SK-N-SH treated with all-trans-retinoic acid at 6 μM for 48 hours (cell line): ENCODE results near the gene SLC24A4.

Experiments
- ATAC-seq: fragments of 200-7000 bp; cut with Tn5 transposase; 3 replicates; pipeline ENCODE4 v1.9.1; 2020; ENCODE audit warnings: mild to moderate bottlenecking, moderate library complexity
- ARNTL ChIP-seq: fragments of 450-650 bp; formaldehyde crosslinking; IDR thresholded peaks from 2 replicates; pipeline ENCODE4 v1.5.0; 2020; ENCODE audit warnings: low read depth, mild to moderate bottlenecking, moderate library complexity, borderline replicate concordance
- BACH2 ChIP-seq: fragments of 250-450 bp; sonication (Bioruptor Pico); IDR thresholded peaks from 2 replicates; pipeline ENCODE4 v1.9.0; 2021; ENCODE audit warnings: mild to moderate bottlenecking, borderline replicate concordance
- CREB5 ChIP-seq: fragments of 250-450 bp; sonication (Bioruptor Pico); IDR thresholded peaks from 2 replicates; pipeline ENCODE4 v1.5.1; 2020; ENCODE audit warnings: low read depth, mild to moderate bottlenecking, moderate library complexity
- CSDC2 ChIP-seq: fragments of 250-450 bp; sonication (Bioruptor Pico); IDR thresholded peaks from 2 replicates; pipeline ENCODE4 v1.5.0; 2020; ENCODE audit warnings: mild to moderate bottlenecking, moderate library complexity
- ESRRG ChIP-seq: fragments of 250-450 bp; sonication (Bioruptor Pico); IDR thresholded peaks from 2 replicates; pipeline ENCODE4 v1.6.1; 2021; ENCODE audit warnings: mild to moderate bottlenecking
- GLIS3 ChIP-seq: fragments of 250-450 bp; sonication (Bioruptor Pico); IDR thresholded peaks from 2 replicates; pipeline ENCODE4 v1.5.0; 2020; ENCODE audit warnings: mild to moderate bottlenecking, moderate library complexity
- ISL1 ChIP-seq: fragments of 250-450 bp; sonication (Bioruptor Pico); IDR thresholded peaks from 2 replicates; pipeline ENCODE4 v2.1.2; 2022; ENCODE audit warnings: mild to moderate bottlenecking, moderate library complexity
- OSR1 ChIP-seq: fragments of 250-450 bp; sonication (Bioruptor Pico); IDR thresholded peaks from 2 replicates; pipeline ENCODE4 v1.8.0; 2022; ENCODE audit warnings: moderate library complexity, mild to moderate bottlenecking, inconsistent platforms
- PATZ1 ChIP-seq: fragments of 250-450 bp; sonication (Bioruptor Pico); IDR thresholded peaks from 2 replicates; pipeline ENCODE4 v1.8.0; 2020; ENCODE audit warnings: mild to moderate bottlenecking, moderate library complexity, borderline replicate concordance
- POU6F1 ChIP-seq: fragments of 250-450 bp; sonication (Bioruptor Pico); IDR thresholded peaks from 2 replicates; pipeline ENCODE4 v1.8.0; 2021; ENCODE audit warnings: low read depth, mild to moderate bottlenecking, moderate library complexity, borderline replicate concordance
- PPARA ChIP-seq: fragments of 250-450 bp; sonication (Bioruptor Pico); IDR thresholded peaks from 2 replicates; pipeline ENCODE4 v1.5.0; 2020; ENCODE audit warnings: mild to moderate bottlenecking, borderline replicate concordance
- RARB ChIP-seq: fragments of 250-450 bp; sonication (Bioruptor Pico); IDR thresholded peaks from 2 replicates; pipeline ENCODE4 v1.8.0; 2021; ENCODE audit warnings: mild to moderate bottlenecking, moderate library complexity
- SNAI2 ChIP-seq: fragments of 250-450 bp; sonication (Bioruptor Pico); IDR thresholded peaks from 2 replicates; pipeline ENCODE4 v1.5.0; 2020; ENCODE audit warnings: mild to moderate bottlenecking, moderate library complexity
- TCF4 ChIP-seq: fragments of 250-450 bp; sonication (Bioruptor Pico); IDR thresholded peaks from 2 replicates; pipeline ENCODE4 v1.8.0; 2021; ENCODE audit warnings: mild to moderate bottlenecking, moderate library complexity, borderline replicate concordance
- TOX ChIP-seq: fragments of 250-450 bp; sonication (Bioruptor Pico); IDR thresholded peaks from 2 replicates; pipeline ENCODE4 v1.8.0; 2021; ENCODE audit warnings: mild to moderate bottlenecking, moderate library complexity, borderline replicate concordance
- ZC3H10 ChIP-seq: fragments of 250-450 bp; sonication (Bioruptor Pico); IDR thresholded peaks from 2 replicates; pipeline ENCODE4 v1.5.1; 2021; ENCODE audit warnings: mild to moderate bottlenecking, moderate library complexity
- ZFP3 ChIP-seq: fragments of 250-450 bp; sonication (Bioruptor Pico); IDR thresholded peaks from 2 replicates; pipeline ENCODE4 v1.5.0; 2020; ENCODE audit warnings: mild to moderate bottlenecking, moderate library complexity
- ZFP30 ChIP-seq: fragments of 450-650 bp; formaldehyde crosslinking; IDR thresholded peaks from 2 replicates; pipeline ENCODE4 v1.5.0; 2022; ENCODE audit warnings: mild to moderate bottlenecking, moderate library complexity
- ZNF565 ChIP-seq: fragments of 450-650 bp; formaldehyde crosslinking; conservative IDR thresholded peaks from 2 replicates; pipeline ENCODE4 v1.5.0; 2020; ENCODE audit warnings: low read depth, mild to moderate bottlenecking, moderate library complexity
- ZNF70 ChIP-seq: fragments of 450-650 bp; formaldehyde crosslinking; IDR thresholded peaks from 2 replicates; pipeline ENCODE4 v1.5.0; 2020; ENCODE audit warnings: mild to moderate bottlenecking, moderate library complexity
- ZNF8 ChIP-seq: fragments of 450-650 bp; formaldehyde crosslinking; IDR thresholded peaks from 2 replicates; pipeline ENCODE4 v1.5.0; 2020; ENCODE audit warnings: mild to moderate bottlenecking, moderate library complexity
- TF ChIP-seq, protein P1 (sequence below): fragments of 250-450 bp; sonication (Bioruptor Pico); IDR thresholded peaks from 2 replicates; pipeline ENCODE4 v1.5.0; 2020; ENCODE audit warnings: mild to moderate bottlenecking, moderate library complexity
- TF ChIP-seq, protein P2 (sequence below): fragments of 250-450 bp; sonication (Bioruptor Pico); IDR thresholded peaks from 2 replicates; pipeline ENCODE4 v1.5.1; 2021; ENCODE audit warnings: mild to moderate bottlenecking, moderate library complexity

The SLC24A4 gene

DNA sequence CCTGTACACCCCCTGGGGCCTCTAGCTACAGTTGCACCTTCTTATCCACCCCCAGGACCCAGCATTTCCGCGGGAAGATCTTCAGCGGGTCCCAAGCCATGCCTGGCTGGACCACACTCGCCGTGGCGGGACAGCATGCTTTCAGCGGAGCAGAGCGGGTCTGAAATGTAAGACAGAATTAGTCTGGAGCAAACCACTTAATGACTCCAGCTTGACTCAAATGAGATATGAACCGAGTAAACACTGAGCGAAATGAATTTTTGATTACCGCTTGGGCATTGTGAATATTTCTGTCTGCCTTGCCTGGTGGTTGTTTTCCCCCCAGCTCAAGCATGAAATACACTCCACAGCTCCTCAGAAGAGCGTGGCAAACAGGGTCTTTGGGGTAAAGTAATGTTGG is 60.8 kb downstream of the SLC24A4 start:
- ATAC-seq, result peak; percentile 33
- TF ChIP-seq OSR1 (no peak), ZFP3 (CRISPR knock-in tag) (no peak), ZC3H10 (CRISPR knock-in tag) (no peak), PPARA (no peak), RARB (no peak), CSDC2 (CRISPR knock-in tag) (no peak), ESRRG (CRISPR knock-in tag) (no peak), ZNF70 (CRISPR knock-in tag) (no peak)
- TF ChIP-seq, protein P1, sequence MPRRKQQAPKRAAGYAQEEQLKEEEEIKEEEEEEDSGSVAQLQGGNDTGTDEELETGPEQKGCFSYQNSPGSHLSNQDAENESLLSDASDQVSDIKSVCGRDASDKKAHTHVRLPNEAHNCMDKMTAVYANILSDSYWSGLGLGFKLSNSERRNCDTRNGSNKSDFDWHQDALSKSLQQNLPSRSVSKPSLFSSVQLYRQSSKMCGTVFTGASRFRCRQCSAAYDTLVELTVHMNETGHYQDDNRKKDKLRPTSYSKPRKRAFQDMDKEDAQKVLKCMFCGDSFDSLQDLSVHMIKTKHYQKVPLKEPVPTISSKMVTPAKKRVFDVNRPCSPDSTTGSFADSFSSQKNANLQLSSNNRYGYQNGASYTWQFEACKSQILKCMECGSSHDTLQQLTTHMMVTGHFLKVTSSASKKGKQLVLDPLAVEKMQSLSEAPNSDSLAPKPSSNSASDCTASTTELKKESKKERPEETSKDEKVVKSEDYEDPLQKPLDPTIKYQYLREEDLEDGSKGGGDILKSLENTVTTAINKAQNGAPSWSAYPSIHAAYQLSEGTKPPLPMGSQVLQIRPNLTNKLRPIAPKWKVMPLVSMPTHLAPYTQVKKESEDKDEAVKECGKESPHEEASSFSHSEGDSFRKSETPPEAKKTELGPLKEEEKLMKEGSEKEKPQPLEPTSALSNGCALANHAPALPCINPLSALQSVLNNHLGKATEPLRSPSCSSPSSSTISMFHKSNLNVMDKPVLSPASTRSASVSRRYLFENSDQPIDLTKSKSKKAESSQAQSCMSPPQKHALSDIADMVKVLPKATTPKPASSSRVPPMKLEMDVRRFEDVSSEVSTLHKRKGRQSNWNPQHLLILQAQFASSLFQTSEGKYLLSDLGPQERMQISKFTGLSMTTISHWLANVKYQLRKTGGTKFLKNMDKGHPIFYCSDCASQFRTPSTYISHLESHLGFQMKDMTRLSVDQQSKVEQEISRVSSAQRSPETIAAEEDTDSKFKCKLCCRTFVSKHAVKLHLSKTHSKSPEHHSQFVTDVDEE (CRISPR knock-in tag), result no peak

- ATAC-seq, result no peak
- TF ChIP-seq, protein P2, sequence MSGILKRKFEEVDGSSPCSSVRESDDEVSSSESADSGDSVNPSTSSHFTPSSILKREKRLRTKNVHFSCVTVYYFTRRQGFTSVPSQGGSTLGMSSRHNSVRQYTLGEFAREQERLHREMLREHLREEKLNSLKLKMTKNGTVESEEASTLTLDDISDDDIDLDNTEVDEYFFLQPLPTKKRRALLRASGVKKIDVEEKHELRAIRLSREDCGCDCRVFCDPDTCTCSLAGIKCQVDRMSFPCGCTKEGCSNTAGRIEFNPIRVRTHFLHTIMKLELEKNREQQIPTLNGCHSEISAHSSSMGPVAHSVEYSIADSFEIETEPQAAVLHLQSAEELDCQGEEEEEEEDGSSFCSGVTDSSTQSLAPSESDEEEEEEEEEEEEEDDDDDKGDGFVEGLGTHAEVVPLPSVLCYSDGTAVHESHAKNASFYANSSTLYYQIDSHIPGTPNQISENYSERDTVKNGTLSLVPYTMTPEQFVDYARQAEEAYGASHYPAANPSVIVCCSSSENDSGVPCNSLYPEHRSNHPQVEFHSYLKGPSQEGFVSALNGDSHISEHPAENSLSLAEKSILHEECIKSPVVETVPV, result no peak
- TF ChIP-seq ZFP3 (CRISPR knock-in tag) (no peak), ZFP30 (CRISPR knock-in tag) (no peak), POU6F1 (CRISPR knock-in tag) (no peak), ARNTL (CRISPR knock-in tag) (no peak), ZNF8 (CRISPR knock-in tag) (no peak), PPARA (no peak), ISL1 (CRISPR knock-in tag) (no peak), CREB5 (CRISPR knock-in tag) (no peak), SNAI2 (no peak), CSDC2 (CRISPR knock-in tag) (no peak), ZNF565 (CRISPR knock-in tag) (no peak), TCF4 (CRISPR knock-in tag) (no peak), ZNF70 (CRISPR knock-in tag) (no peak), PATZ1 (CRISPR knock-in tag) (no peak), TOX (CRISPR knock-in tag) (no peak), BACH2 (CRISPR knock-in tag) (no peak), GLIS3 (CRISPR knock-in tag) (no peak)
- TF ChIP-seq, protein P1 (CRISPR knock-in tag), result no peak
- TF ChIP-seq, all 23 proteins: peak for 0
Measured at GRCh38 chr14:92384461-92385133, 61.6 kb downstream of the SLC24A4 start.
